ENCODE measurements around the gene RNF213. TPM values are rescaled to one million over a fixed set of nuclear protein-coding genes. Genes with fewer than 3 reads are reported as not detected.

RNF213 gene
- total and polyA plus RNA-seq, 2 donors (not counting 1 experiment from before 2014, with no cell fraction given), result 36.8 to 245 TPM

GRCh38 chr17:80385046-80385445, 124.4 kb downstream of the RNF213 start:
- H4K20me1 ChIP-seq (ENCODE audit: control insufficient read depth, extremely low read depth, insufficient read depth, low read length), result no peaks in the 10 kb centered on the region
- DNase-seq (ENCODE audit: low read depth in 2 of 2), result no peak
- H3K4me2 ChIP-seq (ENCODE audit: extremely low read depth, insufficient read depth, low read length), result no peak overlapping the region
- H3K9ac ChIP-seq (ENCODE audit: insufficient read depth, low read length), result no peak overlapping the region
- TF ChIP-seq CTCF (conservative IDR thresholded peaks at IDR 0.05 in 1 of 2, IDR thresholded peaks at IDR 0.05 in 1 of 2; ENCODE audit: low read depth in 1 of 2, low read length in 2 of 2), result no peak
- TF ChIP-seq EZH2 (IDR thresholded peaks at IDR 0.05; ENCODE audit: low read length, missing control alignments), result no peak
- H3K27ac ChIP-seq (ENCODE audit: insufficient read depth, low read length), result no peak overlapping the region
- H2AFZ ChIP-seq (ENCODE audit: low read length), result no peak overlapping the region
- H3K9me3 ChIP-seq (ENCODE audit: control insufficient read depth, insufficient read depth, low read depth, low read length), result no peaks in the 10 kb centered on the region
- no peaks in the 10 kb centered on the region for H3K27me3 ChIP-seq (ENCODE audit: control insufficient read depth, insufficient read depth, low read length)
- peaks cover 53% of the 10 kb centered on the region for H3K36me3 ChIP-seq (ENCODE audit: control insufficient read depth, insufficient read depth, low read length)
- H3K4me3 ChIP-seq (replicated peaks in 1 of 4; ENCODE audit: control extremely low read depth in 1 of 4, insufficient read depth in 1 of 4, low read depth in 3 of 4, low read length in 4 of 4), result no peak overlapping the region
- no peaks in the 10 kb centered on the region for H3K4me1 ChIP-seq (ENCODE audit: control insufficient read depth, extremely low read depth, insufficient read depth, low read length)
- no peaks in the 10 kb centered on the region for H3K79me2 ChIP-seq (ENCODE audit: control insufficient read depth, insufficient read depth, low read length)

GRCh38 chr17:80386341-80386740, 125.7 kb downstream of the RNF213 start:
- no peaks in the 10 kb centered on the region for H4K20me1 ChIP-seq (ENCODE audit: control insufficient read depth, extremely low read depth, insufficient read depth, low read length)
- no peak for DNase-seq (ENCODE audit: low read depth in 2 of 2)
- H3K36me3 ChIP-seq (ENCODE audit: control insufficient read depth, insufficient read depth, low read length), result peaks cover 46% of the 10 kb centered on the region
- H2AFZ ChIP-seq (ENCODE audit: low read length), result no peak overlapping the region
- no peaks in the 10 kb centered on the region for H3K9me3 ChIP-seq (ENCODE audit: control insufficient read depth, insufficient read depth, low read depth, low read length)
- TF ChIP-seq CTCF (conservative IDR thresholded peaks at IDR 0.05 in 1 of 2, IDR thresholded peaks at IDR 0.05 in 1 of 2; ENCODE audit: low read depth in 1 of 2, low read length in 2 of 2) (no peak), EZH2 (IDR thresholded peaks at IDR 0.05; ENCODE audit: low read length, missing control alignments) (no peak)
- H3K4me1 ChIP-seq (ENCODE audit: control insufficient read depth, extremely low read depth, insufficient read depth, low read length), result no peaks in the 10 kb centered on the region
- H3K4me2 ChIP-seq (ENCODE audit: extremely low read depth, insufficient read depth, low read length), result no peak overlapping the region
- no peak overlapping the region for H3K9ac ChIP-seq (ENCODE audit: insufficient read depth, low read length)
- no peaks in the 10 kb centered on the region for H3K27me3 ChIP-seq (ENCODE audit: control insufficient read depth, insufficient read depth, low read length)
- H3K27ac ChIP-seq (ENCODE audit: insufficient read depth, low read length), result no peak overlapping the region
- no peak overlapping the region for H3K4me3 ChIP-seq (replicated peaks in 1 of 4; ENCODE audit: control extremely low read depth in 1 of 4, insufficient read depth in 1 of 4, low read depth in 3 of 4, low read length in 4 of 4)
- no peaks in the 10 kb centered on the region for H3K79me2 ChIP-seq (ENCODE audit: control insufficient read depth, insufficient read depth, low read length)

- H3K27me3 ChIP-seq (ENCODE audit: control insufficient read depth, insufficient read depth, low read length), result no peaks in the 10 kb centered on the region
- no peaks in the 10 kb centered on the region for H3K4me1 ChIP-seq (ENCODE audit: control insufficient read depth, extremely low read depth, insufficient read depth, low read length)
- H3K79me2 ChIP-seq (ENCODE audit: control insufficient read depth, insufficient read depth, low read length), result no peaks in the 10 kb centered on the region
- no peak overlapping the region for H3K27ac ChIP-seq (ENCODE audit: insufficient read depth, low read length)
- DNase-seq (ENCODE audit: low read depth in 2 of 2), result no peak
- H3K4me3 ChIP-seq (replicated peaks in 1 of 4; ENCODE audit: control extremely low read depth in 1 of 4, insufficient read depth in 1 of 4, low read depth in 3 of 4, low read length in 4 of 4), result no peak overlapping the region
- H3K4me2 ChIP-seq (ENCODE audit: extremely low read depth, insufficient read depth, low read length), result no peak overlapping the region
- no peaks in the 10 kb centered on the region for H3K9me3 ChIP-seq (ENCODE audit: control insufficient read depth, insufficient read depth, low read depth, low read length)
- no peaks in the 10 kb centered on the region for H4K20me1 ChIP-seq (ENCODE audit: control insufficient read depth, extremely low read depth, insufficient read depth, low read length)
- H2AFZ ChIP-seq (ENCODE audit: low read length), result no peak overlapping the region
- peaks cover 41% of the 10 kb centered on the region for H3K36me3 ChIP-seq (ENCODE audit: control insufficient read depth, insufficient read depth, low read length)
- no peak overlapping the region for H3K9ac ChIP-seq (ENCODE audit: insufficient read depth, low read length)
- TF ChIP-seq EZH2 (IDR thresholded peaks at IDR 0.05; ENCODE audit: low read length, missing control alignments) (no peak), CTCF (conservative IDR thresholded peaks at IDR 0.05 in 1 of 2, IDR thresholded peaks at IDR 0.05 in 1 of 2; ENCODE audit: low read depth in 1 of 2, low read length in 2 of 2) (no peak)
Measured at GRCh38 chr17:80387071-80387470, 126.4 kb downstream of the RNF213 start.

Data from fibroblast of lung (primary cell).